ENCODE data around the gene INPP5B.
A peak's percentile ranks its signal among the peaks of the same experiment; 100 is the strongest.

INPP5B gene

DNA sequence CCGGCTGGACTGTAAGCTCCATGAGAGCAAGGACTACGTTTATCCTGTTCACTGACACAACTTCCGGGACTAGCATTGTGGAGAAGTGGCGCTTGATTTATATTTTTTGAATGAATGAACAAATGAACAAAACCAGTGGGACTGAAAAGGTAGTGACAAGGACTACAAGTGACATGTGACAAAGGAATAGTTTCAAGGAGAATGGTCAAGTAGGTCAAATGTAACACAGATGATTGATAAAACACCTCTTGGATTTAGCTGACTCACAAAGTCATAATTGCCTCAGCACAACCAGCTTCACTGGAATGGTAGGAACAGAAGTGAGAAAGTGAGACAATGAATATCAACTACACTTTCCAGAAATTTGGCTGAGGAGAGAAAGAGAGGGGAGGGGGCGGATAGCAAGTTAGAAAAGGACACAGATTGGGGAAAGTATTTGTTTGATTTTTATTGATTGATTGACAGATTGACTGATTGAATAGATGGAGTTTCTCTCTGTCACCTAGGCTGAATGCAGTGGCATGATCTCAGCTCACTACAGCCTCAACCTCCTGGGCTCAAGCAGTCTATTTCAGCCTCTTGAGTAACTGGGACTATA lies 101.7 kb downstream of the INPP5B start:
- in situ Hi-C loops (cut with MboI; ENCODE audit: low sequenced_read_pairs), result no loop called here
- Histone ChIP-seq H3K4me3 (no peak overlapping the region), H3K4me1 (no peaks in the 10 kb centered on the region), H3K9me3 (no peaks in the 10 kb centered on the region), H3K36me3 (replicated peaks) (peaks cover 7% of the 10 kb centered on the region), H3K27me3 (ENCODE audit: low read depth) (no peaks in the 10 kb centered on the region)
- no peak for DNase-seq (ENCODE audit: low spot score in 2 of 2)

- in situ Hi-C loops (cut with MboI; ENCODE audit: low sequenced_read_pairs), result no loop called here
Measured at GRCh38 chr1:37844536-37844935, 102.3 kb downstream of the INPP5B start.

GRCh38 chr1:37841652-37842051 lies 105.2 kb downstream of the INPP5B start:
- Histone ChIP-seq H3K4me3 (no peak overlapping the region), H3K9me3 (no peaks in the 10 kb centered on the region), H3K27me3 (ENCODE audit: low read depth) (no peaks in the 10 kb centered on the region), H3K36me3 (replicated peaks) (peaks cover 23% of the 10 kb centered on the region), H3K4me1 (no peaks in the 10 kb centered on the region)
- in situ Hi-C loops (cut with MboI; ENCODE audit: low sequenced_read_pairs), result no loop called here
- no peak for DNase-seq (ENCODE audit: low spot score in 2 of 2)

More at GRCh38 chr1:37844536-37844935, 102.3 kb downstream of the INPP5B start:
- no peaks in the 10 kb centered on the region for H3K4me1 ChIP-seq
- H3K27me3 ChIP-seq (ENCODE audit: low read depth), result no peaks in the 10 kb centered on the region
- H3K4me3 ChIP-seq, result no peak overlapping the region
- H3K36me3 ChIP-seq (replicated peaks), result peaks cover 11% of the 10 kb centered on the region
- DNase-seq (ENCODE audit: low spot score in 2 of 2), result no peak
- no peaks in the 10 kb centered on the region for H3K9me3 ChIP-seq

GRCh38 chr1:37840711-37841110 lies 106.1 kb downstream of the INPP5B start:
- no peaks in the 10 kb centered on the region for H3K9me3 ChIP-seq
- in situ Hi-C loops (cut with MboI; ENCODE audit: low sequenced_read_pairs), result no loop called here
- H3K36me3 ChIP-seq (replicated peaks), result peaks cover 29% of the 10 kb centered on the region
- no peak for DNase-seq (ENCODE audit: low spot score in 2 of 2)
- H3K27me3 ChIP-seq (ENCODE audit: low read depth), result no peaks in the 10 kb centered on the region
- no peaks in the 10 kb centered on the region for H3K4me1 ChIP-seq
- H3K4me3 ChIP-seq, result no peak overlapping the region

DNA sequence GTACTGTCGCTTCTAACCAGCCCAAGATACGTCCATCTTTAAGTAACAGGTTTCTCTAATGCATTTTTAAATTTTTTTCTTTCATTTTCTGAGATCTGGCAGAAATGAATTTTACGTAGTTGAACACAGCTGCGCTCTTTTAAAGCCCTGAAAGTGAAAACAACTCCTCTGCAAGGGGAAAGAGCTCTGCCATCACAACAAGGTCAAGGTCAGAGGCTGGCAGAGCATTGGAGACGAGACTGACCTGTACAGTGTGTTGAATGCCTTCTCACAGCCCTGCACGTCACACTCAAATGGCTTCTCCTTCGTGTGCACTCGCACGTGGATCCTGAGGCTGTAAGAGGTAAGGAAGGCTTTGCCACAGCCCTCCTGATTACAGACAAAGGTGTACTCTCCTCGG lies 107.2 kb downstream of the INPP5B start:
- in situ Hi-C loops (cut with MboI; ENCODE audit: low sequenced_read_pairs), result no loop called here
- Histone ChIP-seq H3K9me3 (no peaks in the 10 kb centered on the region), H3K27me3 (ENCODE audit: low read depth) (no peaks in the 10 kb centered on the region), H3K4me1 (no peaks in the 10 kb centered on the region), H3K36me3 (replicated peaks) (peaks cover 37% of the 10 kb centered on the region), H3K4me3 (no peak overlapping the region)
- DNase-seq (ENCODE audit: low spot score in 2 of 2), result no peak

DNA sequence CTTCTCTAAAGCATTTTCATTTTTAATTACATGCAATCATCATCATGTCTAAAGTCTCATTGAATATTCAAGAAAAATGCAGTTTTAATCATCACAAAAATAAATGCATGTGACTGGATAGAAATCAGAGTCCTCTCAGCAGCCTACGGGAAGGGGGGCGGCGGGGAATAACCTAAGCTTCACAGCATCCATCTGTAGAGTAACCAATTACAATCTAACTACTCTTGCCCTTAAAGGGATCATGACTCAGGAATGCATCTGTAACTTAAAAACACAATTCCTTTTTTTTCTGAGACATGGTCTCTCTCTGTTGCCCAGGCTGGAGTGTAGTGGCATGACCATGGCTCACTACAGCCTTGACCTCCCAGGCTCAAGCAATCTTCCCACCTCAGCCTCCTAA lies 110.1 kb downstream of the INPP5B start:
- Histone ChIP-seq H3K4me1 (no peaks in the 10 kb centered on the region), H3K36me3 (replicated peaks) (peaks cover 58% of the 10 kb centered on the region), H3K9me3 (no peaks in the 10 kb centered on the region), H3K27me3 (ENCODE audit: low read depth) (no peaks in the 10 kb centered on the region), H3K4me3 (no peak overlapping the region)
- in situ Hi-C loops (cut with MboI; ENCODE audit: low sequenced_read_pairs), result no loop called here
- DNase-seq (ENCODE audit: low spot score in 2 of 2), result no peak

- DNase-seq (ENCODE audit: low spot score in 2 of 2), result no peak
- Histone ChIP-seq H3K36me3 (replicated peaks) (peaks cover 65% of the 10 kb centered on the region), H3K4me3 (no peak overlapping the region), H3K9me3 (no peaks in the 10 kb centered on the region), H3K27me3 (ENCODE audit: low read depth) (no peaks in the 10 kb centered on the region), H3K4me1 (no peaks in the 10 kb centered on the region)
- in situ Hi-C loops (cut with MboI; ENCODE audit: low sequenced_read_pairs), result no loop called here
Measured at GRCh38 chr1:37831809-37832208, 115.0 kb downstream of the INPP5B start.

DNA sequence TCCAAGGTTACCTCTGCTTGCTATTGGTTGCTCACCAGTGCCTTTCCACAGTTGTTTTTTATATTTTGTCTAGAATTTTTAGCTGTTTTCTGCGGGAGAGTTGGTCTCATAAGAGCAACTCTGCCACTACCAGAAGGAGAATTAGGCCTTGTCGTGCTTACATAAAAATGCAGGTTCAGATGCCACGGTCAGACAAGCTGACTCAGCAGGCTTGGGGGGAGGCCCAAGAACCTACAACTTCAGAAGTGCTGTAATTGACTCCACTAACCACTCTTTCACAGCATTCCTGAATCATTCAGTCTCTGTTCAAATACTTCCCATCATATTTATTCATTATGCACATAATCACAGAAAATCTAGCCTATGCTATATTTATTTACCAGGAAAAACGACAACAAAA lies 115.7 kb downstream of the INPP5B start:
- no peaks in the 10 kb centered on the region for H3K4me1 ChIP-seq
- in situ Hi-C loops (cut with MboI; ENCODE audit: low sequenced_read_pairs), result no loop called here
- H3K27me3 ChIP-seq (ENCODE audit: low read depth), result no peaks in the 10 kb centered on the region
- peaks cover 61% of the 10 kb centered on the region for H3K36me3 ChIP-seq (replicated peaks)
- no peak for DNase-seq (ENCODE audit: low spot score in 2 of 2)
- no peaks in the 10 kb centered on the region for H3K9me3 ChIP-seq
- H3K4me3 ChIP-seq, result no peak overlapping the region

GRCh38 chr1:37828410-37829074 lies 118.3 kb downstream of the INPP5B start:
- peaks cover 44% of the 10 kb centered on the region for H3K36me3 ChIP-seq (replicated peaks)
- DNase-seq (ENCODE audit: low spot score in 2 of 2), result no peak
- H3K27me3 ChIP-seq (ENCODE audit: low read depth), result no peaks in the 10 kb centered on the region
- H3K4me3 ChIP-seq, result no peak overlapping the region
- in situ Hi-C loops (cut with MboI; ENCODE audit: low sequenced_read_pairs), result no loop called here
- no peaks in the 10 kb centered on the region for H3K4me1 ChIP-seq
- no peaks in the 10 kb centered on the region for H3K9me3 ChIP-seq

DNA sequence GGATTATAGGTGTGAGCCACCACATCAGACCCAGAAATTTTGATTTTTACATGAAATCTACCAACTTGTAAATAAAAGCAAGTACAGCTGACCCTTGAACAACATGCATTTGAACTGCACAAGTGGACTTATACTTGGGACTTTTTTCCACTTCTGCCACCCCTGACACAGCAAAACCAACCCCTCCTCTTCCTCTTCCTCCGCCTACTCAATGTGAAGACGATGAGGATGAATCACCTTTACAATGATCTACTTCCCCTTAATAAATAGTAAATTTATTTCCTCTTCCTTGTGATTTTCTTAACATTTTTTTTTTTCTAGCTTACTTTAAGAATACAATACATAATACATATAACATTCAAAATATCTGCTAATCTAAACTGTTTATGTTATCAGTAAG lies 121.3 kb downstream of the INPP5B start:
- Histone ChIP-seq H3K4me1 (no peaks in the 10 kb centered on the region), H3K9me3 (no peaks in the 10 kb centered on the region), H3K27me3 (ENCODE audit: low read depth) (no peaks in the 10 kb centered on the region), H3K36me3 (replicated peaks) (peaks cover 40% of the 10 kb centered on the region), H3K4me3 (no peak overlapping the region)
- in situ Hi-C loops (cut with MboI; ENCODE audit: low sequenced_read_pairs), result no loop called here
- no peak for DNase-seq (ENCODE audit: low spot score in 2 of 2)

DNA sequence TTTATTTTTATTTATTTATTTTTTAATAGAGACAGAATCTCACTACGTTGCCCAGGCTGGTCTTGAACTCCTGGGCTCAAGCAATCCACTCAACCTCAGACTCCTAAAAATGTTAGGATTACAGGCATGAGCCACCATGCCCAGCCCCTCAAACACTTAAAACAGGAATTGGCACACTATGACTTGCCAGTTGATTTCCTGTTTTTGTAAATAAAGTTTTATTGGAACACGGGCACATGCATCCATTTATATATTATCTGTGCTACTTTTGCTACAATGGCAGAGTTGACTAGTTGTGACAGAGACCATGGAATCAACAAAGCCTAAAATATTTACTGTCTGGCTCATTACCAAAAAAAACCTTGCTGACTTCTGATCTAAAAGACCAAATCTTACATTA lies 122.9 kb downstream of the INPP5B start:
- no peaks in the 10 kb centered on the region for H3K4me1 ChIP-seq
- no peaks in the 10 kb centered on the region for H3K9me3 ChIP-seq
- H3K27me3 ChIP-seq (ENCODE audit: low read depth), result no peaks in the 10 kb centered on the region
- DNase-seq (ENCODE audit: low spot score in 2 of 2), result no peak
- H3K4me3 ChIP-seq, result no peak overlapping the region
- peaks cover 38% of the 10 kb centered on the region for H3K36me3 ChIP-seq (replicated peaks)
- in situ Hi-C loops (cut with MboI; ENCODE audit: low sequenced_read_pairs), result no loop called here

- no peaks in the 10 kb centered on the region for H3K4me1 ChIP-seq
- peaks cover 35% of the 10 kb centered on the region for H3K36me3 ChIP-seq (replicated peaks)
- no peak for DNase-seq (ENCODE audit: low spot score in 2 of 2)
- no peaks in the 10 kb centered on the region for H3K9me3 ChIP-seq
- in situ Hi-C loops (cut with MboI; ENCODE audit: low sequenced_read_pairs), result no loop called here
- no peak overlapping the region for H3K4me3 ChIP-seq
- no peaks in the 10 kb centered on the region for H3K27me3 ChIP-seq (ENCODE audit: low read depth)
Measured at GRCh38 chr1:37822906-37823815, 123.7 kb downstream of the INPP5B start.

DNA sequence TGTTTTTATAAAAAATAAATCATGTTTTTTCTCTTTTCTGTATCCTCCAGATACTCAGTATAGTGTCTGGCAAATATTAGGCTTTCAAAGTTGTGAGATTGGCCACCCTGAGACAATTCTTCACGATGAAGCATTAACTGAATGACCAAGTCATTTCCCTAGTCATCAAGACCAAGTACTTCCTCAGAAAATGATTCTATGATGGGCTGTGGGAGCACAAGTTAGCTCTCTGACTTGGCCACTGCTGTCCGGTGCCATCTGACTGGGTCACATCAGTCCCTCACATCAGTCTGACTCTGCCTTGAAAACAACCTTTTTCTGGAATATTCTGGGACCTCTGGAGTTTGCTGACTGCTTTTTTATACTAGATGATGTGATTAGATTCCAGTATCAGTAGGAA lies 125.4 kb downstream of the INPP5B start:
- in situ Hi-C loops (cut with MboI; ENCODE audit: low sequenced_read_pairs), result no loop called here
- Histone ChIP-seq H3K9me3 (no peaks in the 10 kb centered on the region), H3K4me1 (no peaks in the 10 kb centered on the region), H3K27me3 (ENCODE audit: low read depth) (no peaks in the 10 kb centered on the region), H3K4me3 (no peak overlapping the region), H3K36me3 (replicated peaks) (peaks cover 43% of the 10 kb centered on the region)
- no peak for DNase-seq (ENCODE audit: low spot score in 2 of 2)

DNA sequence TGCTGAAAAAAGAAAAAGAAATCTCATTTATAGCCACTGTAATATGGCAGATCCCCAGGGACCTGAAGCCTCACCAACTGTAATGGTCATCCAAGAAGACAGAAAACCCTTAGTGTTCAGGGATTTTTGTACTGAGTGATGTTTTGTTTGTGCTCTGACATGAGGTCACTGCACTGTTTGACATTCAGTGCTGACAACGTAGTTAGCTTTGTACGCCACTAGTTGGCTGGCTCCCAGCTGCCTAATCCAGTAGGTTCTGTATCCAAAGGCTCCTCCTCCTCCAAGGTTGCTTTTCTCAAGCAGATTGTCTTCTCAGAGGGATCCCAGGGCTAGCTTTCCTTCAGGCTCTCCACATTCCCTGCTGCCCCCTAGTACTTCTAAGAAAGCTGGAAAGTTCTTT lies 129.4 kb downstream of the INPP5B start:
- peaks cover 42% of the 10 kb centered on the region for H3K36me3 ChIP-seq (replicated peaks)

More for the DNA sequence above, 129.4 kb downstream of the INPP5B start:
- Histone ChIP-seq H3K27me3 (ENCODE audit: low read depth) (no peaks in the 10 kb centered on the region), H3K4me3 (no peak overlapping the region), H3K9me3 (no peaks in the 10 kb centered on the region), H3K4me1 (no peaks in the 10 kb centered on the region)
- in situ Hi-C loops (cut with MboI; ENCODE audit: low sequenced_read_pairs), result no loop called here
- DNase-seq (ENCODE audit: low spot score in 2 of 2), result peak in 1 of 2 experiments; percentile 39

Measured in HAP-1 (cell line).